Measurements from ENCODE around the gene SERPINH1. TPM values are rescaled to one million over a fixed set of nuclear protein-coding genes. Genes with fewer than 3 reads are reported as not detected.

The SERPINH1 gene
- total and polyA plus RNA-seq, 2 of the 13 experiments (the other 11 are each of a cell fraction or from before 2014, with no cell fraction given) = 83.6 to 83.8 TPM

DNA sequence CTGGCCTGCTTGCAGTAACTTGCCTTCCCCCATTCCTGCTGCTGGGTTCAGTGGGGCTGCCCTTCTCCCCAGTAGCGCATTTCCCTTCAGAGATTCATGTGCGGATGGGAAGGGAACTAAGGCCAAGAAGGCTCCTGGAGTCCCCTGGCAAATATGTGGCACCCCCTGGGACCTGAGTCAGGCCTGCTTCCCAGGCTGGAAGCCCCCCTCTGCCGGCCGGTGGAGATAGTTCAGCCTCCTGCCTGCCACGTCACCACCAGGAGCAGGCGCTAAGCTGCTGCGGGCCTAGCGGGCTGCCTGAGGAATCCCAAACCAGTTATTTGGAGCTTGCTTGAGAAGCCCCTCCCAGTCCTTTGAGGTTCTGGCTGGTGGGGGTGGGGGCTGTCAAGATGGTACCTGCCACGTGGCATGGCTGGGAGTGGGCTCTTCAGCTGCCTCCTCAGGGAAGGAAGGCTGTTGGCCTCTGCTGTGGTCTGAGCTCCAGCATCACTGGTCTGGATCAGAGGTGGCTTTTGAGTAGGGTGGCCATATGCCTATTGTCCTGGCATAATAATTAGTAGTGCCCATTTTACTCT is 2.0 kb downstream of the SERPINH1 start (continued):
- TF ChIP-seq, protein P1, sequence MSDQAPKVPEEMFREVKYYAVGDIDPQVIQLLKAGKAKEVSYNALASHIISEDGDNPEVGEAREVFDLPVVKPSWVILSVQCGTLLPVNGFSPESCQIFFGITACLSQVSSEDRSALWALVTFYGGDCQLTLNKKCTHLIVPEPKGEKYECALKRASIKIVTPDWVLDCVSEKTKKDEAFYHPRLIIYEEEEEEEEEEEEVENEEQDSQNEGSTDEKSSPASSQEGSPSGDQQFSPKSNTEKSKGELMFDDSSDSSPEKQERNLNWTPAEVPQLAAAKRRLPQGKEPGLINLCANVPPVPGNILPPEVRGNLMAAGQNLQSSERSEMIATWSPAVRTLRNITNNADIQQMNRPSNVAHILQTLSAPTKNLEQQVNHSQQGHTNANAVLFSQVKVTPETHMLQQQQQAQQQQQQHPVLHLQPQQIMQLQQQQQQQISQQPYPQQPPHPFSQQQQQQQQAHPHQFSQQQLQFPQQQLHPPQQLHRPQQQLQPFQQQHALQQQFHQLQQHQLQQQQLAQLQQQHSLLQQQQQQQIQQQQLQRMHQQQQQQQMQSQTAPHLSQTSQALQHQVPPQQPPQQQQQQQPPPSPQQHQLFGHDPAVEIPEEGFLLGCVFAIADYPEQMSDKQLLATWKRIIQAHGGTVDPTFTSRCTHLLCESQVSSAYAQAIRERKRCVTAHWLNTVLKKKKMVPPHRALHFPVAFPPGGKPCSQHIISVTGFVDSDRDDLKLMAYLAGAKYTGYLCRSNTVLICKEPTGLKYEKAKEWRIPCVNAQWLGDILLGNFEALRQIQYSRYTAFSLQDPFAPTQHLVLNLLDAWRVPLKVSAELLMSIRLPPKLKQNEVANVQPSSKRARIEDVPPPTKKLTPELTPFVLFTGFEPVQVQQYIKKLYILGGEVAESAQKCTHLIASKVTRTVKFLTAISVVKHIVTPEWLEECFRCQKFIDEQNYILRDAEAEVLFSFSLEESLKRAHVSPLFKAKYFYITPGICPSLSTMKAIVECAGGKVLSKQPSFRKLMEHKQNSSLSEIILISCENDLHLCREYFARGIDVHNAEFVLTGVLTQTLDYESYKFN (CRISPR knock-in tag; conservative IDR thresholded peaks at IDR 0.05) = no peak
- TF ChIP-seq ATF1 (CRISPR knock-in tag; IDR thresholded peaks at IDR 0.05) (0 out of 2 replicates have a peak, but pooled peaks have one; percentile 50), CHD4 (IDR thresholded peaks at IDR 0.05; ENCODE audit: borderline replicate concordance, low read length) (no peak), GPN1 (CRISPR knock-in tag; IDR thresholded peaks at IDR 0.05; ENCODE audit: borderline replicate concordance) (no peak), PCBP2 (optimal IDR thresholded peaks at IDR 0.05; ENCODE audit: low read depth, low read length, poor library complexity, severe bottlenecking) (no peak), MED1 (CRISPR knock-in tag; IDR thresholded peaks at IDR 0.05) (no peak), ZBTB25 (CRISPR knock-in tag; IDR thresholded peaks at IDR 0.05) (no peak), ZNF264 (CRISPR knock-in tag; IDR thresholded peaks at IDR 0.05) (no peak), PAF1 (CRISPR knock-in tag; IDR thresholded peaks at IDR 0.05) (no peak), ZFX (CRISPR knock-in tag; IDR thresholded peaks at IDR 0.05; ENCODE audit: low read depth) (peak; percentile 80), ZNF354B (CRISPR knock-in tag; IDR thresholded peaks at IDR 0.05) (no peak), PREB (CRISPR knock-in tag; IDR thresholded peaks at IDR 0.05) (no peak), RFXAP (CRISPR knock-in tag; IDR thresholded peaks at IDR 0.05; ENCODE audit: borderline replicate concordance) (no peak), ZNF230 (CRISPR knock-in tag; IDR thresholded peaks at IDR 0.05) (0 out of 2 replicates have a peak, but pooled peaks have one; percentile 11)

Data from HepG2 (cell line).